IMR-90 (cell line): Measurements from ENCODE around the gene TK1. TPM values are rescaled to one million over a fixed set of nuclear protein-coding genes. Genes with fewer than 3 reads are reported as not detected.

Experiments used
- ATAC-seq: fragments of 200-7000 bp; cut with Tn5 transposase; 2 replicates; pipeline ENCODE4 v1.9.1; 2020; ENCODE audit warnings: low read depth, mild to moderate bottlenecking, moderate library complexity
- BruUV-seq: library from RNA; stranded (reverse); fragments of 400-500 nt; replicated peaks from 2 replicates; lab custom pipeline; 2021; lab: Mats Ljungman, UMichigan
- CTCF ChIA-PET: fragments of 300-600 bp; formaldehyde crosslinking; extraction: SDS; loops from one replicate; lab custom pipeline; 2021; ENCODE audit warnings: antibody characterized with exemption; lab: Yijun Ruan, JAX
- POLR2A ChIA-PET: fragments of 300-600 bp; sonication (Branson Sonifier 250); formaldehyde crosslinking; loops from one replicate; lab custom pipeline; 2022; ENCODE audit warnings: antibody characterized with exemption; ENCODE audit not compliant: unreplicated experiment; lab: Charles Lee
- DNase-seq: peaks from one replicate; pipeline ENCODE4 v3.0.0; 2013
- H2AFZ ChIP-seq: replicated peaks from 2 replicates; pipeline ENCODE3; 2013; ENCODE audit warnings: low read length, mild to moderate bottlenecking; ENCODE audit not compliant: poor library complexity
- H2AK5ac ChIP-seq: 2 replicates; pipeline ENCODE4 v1.6.1; 2013; ENCODE audit warnings: low read depth, low read length, inconsistent platforms
- H2AK9ac ChIP-seq: replicated peaks from 2 replicates; pipeline ENCODE3; 2013; ENCODE audit warnings: mild to moderate bottlenecking, low read depth, low read length, moderate library complexity; ENCODE audit not compliant: poor library complexity
- H2BK120ac ChIP-seq: 2 replicates; pipeline ENCODE4 v1.6.1; 2013; ENCODE audit warnings: low read depth, low read length, inconsistent platforms
- H2BK15ac ChIP-seq: 3 replicates; pipeline ENCODE4 v1.6.1; 2013; ENCODE audit warnings: low read depth, low read length, inconsistent platforms
- H2BK20ac ChIP-seq: 2 replicates; pipeline ENCODE4 v1.6.1; 2013; ENCODE audit warnings: low read depth, mild to moderate bottlenecking, inconsistent platforms, low read length, moderate library complexity
- H2BK5ac ChIP-seq: 2 replicates; pipeline ENCODE4 v1.6.1; 2013; ENCODE audit warnings: mild to moderate bottlenecking, low read depth, low read length, inconsistent platforms; ENCODE audit not compliant: poor library complexity, severe bottlenecking
- H3K14ac ChIP-seq: replicated peaks from 2 replicates; pipeline ENCODE4 v1.6.1; 2013; ENCODE audit warnings: low read depth, low read length, inconsistent platforms
- H3K18ac ChIP-seq: 2 replicates; pipeline ENCODE4 v1.6.1; 2013; ENCODE audit warnings: low read depth, low read length, control low read depth
- H3K23ac ChIP-seq: 2 replicates; pipeline ENCODE4 v1.6.1; 2013; ENCODE audit warnings: low read depth, low read length, inconsistent platforms
- H3K27ac ChIP-seq: 2 replicates; pipeline ENCODE4 v1.5.1; 2013; ENCODE audit warnings: mild to moderate bottlenecking, control low read depth, low read length; ENCODE audit not compliant: insufficient read depth
- H3K27me3 ChIP-seq: 2 replicates; pipeline ENCODE4 v1.6.1; 2013; ENCODE audit warnings: low read length; ENCODE audit not compliant: control insufficient read depth, insufficient read depth
- H3K36me3 ChIP-seq: 2 replicates; pipeline ENCODE4 v1.6.1; 2013; ENCODE audit warnings: low read length, mixed read lengths; ENCODE audit not compliant: control insufficient read depth, insufficient read depth
- H3K4ac ChIP-seq: 2 replicates; pipeline ENCODE4 v1.6.1; 2013; ENCODE audit warnings: low read depth, low read length, inconsistent platforms
- H3K4me1 ChIP-seq: 2 replicates; pipeline ENCODE4 v1.6.1; 2013; ENCODE audit warnings: low read length, mixed read lengths; ENCODE audit not compliant: control insufficient read depth, insufficient read depth
- H3K4me2 ChIP-seq: 2 replicates; pipeline ENCODE4 v1.6.1; 2013; ENCODE audit warnings: low read depth, mild to moderate bottlenecking, control low read depth, low read length, moderate library complexity
- H3K4me3 ChIP-seq: 2 replicates; pipeline ENCODE4 v1.5.1; 2013; ENCODE audit warnings: low read depth, mild to moderate bottlenecking, control low read depth, low read length, moderate library complexity; ENCODE audit not compliant: insufficient read depth
- H3K56ac ChIP-seq: 2 replicates; pipeline ENCODE4 v1.6.1; 2013; ENCODE audit warnings: low read length, inconsistent platforms; ENCODE audit not compliant: insufficient read depth; ENCODE audit errors: extremely low read depth
- H3K79me1 ChIP-seq, 2 experiments: 2 replicates each; pipeline ENCODE4 v1.6.1; 2013; ENCODE audit warnings: low read length in 2 of 2, inconsistent platforms in 1 of 2, low read depth in 1 of 2
- H3K9ac ChIP-seq: 2 replicates; pipeline ENCODE4 v1.6.1; 2013; ENCODE audit warnings: low read depth, low read length, control low read depth
- H3K9me1 ChIP-seq: 2 replicates; pipeline ENCODE4 v1.6.1; 2013; ENCODE audit warnings: low read length, inconsistent platforms; ENCODE audit not compliant: insufficient read depth
- H3K9me3 ChIP-seq: 2 replicates; pipeline ENCODE4 v1.6.1; 2013; ENCODE audit warnings: low read length; ENCODE audit not compliant: control insufficient read depth, insufficient read depth
- H4K20me1 ChIP-seq: 2 replicates; pipeline ENCODE4 v1.6.1; 2013; ENCODE audit warnings: low read length, inconsistent platforms; ENCODE audit not compliant: insufficient read depth
- H4K5ac ChIP-seq: 2 replicates; pipeline ENCODE4 v1.6.1; 2013; ENCODE audit warnings: mild to moderate bottlenecking, low read depth, low read length, control low read depth
- H4K8ac ChIP-seq, 2 experiments: 2 replicates each; pipeline ENCODE4 v1.6.1; 2013; ENCODE audit warnings: low read depth in 2 of 2, low read length in 2 of 2, control low read depth in 1 of 2, inconsistent platforms in 1 of 2
- H4K91ac ChIP-seq: 2 replicates; pipeline ENCODE4 v1.6.1; 2013; ENCODE audit warnings: low read depth, low read length, inconsistent platforms; ENCODE audit not compliant: insufficient read depth
- BHLHE40 ChIP-seq: fragments of 150-350 bp; IDR thresholded peaks from 2 replicates; pipeline ENCODE4 v1.6.1; 2016; ENCODE audit warnings: mild to moderate bottlenecking, low read depth, low read length
- CTCF ChIP-seq: conservative IDR thresholded peaks from 2 replicates; pipeline ENCODE4 v1.5.1; 2012; ENCODE audit warnings: mild to moderate bottlenecking, low read depth, low read length, improper control_type of control experiment
- ELK1 ChIP-seq: fragments of 150-350 bp; IDR thresholded peaks from 2 replicates; pipeline ENCODE4 v1.6.1; 2016; ENCODE audit warnings: low read depth, mild to moderate bottlenecking, low read length, moderate library complexity, borderline replicate concordance
- FOS ChIP-seq: fragments of 150-350 bp; IDR thresholded peaks from 2 replicates; pipeline ENCODE4 v1.6.1; 2016; ENCODE audit warnings: low read depth, low read length
- NFE2L2 ChIP-seq: fragments of 150-350 bp; IDR thresholded peaks from 2 replicates; pipeline ENCODE4 v1.6.1; 2016; ENCODE audit warnings: low read depth, mild to moderate bottlenecking, low read length
- POLR2A ChIP-seq: IDR thresholded peaks from 2 replicates; pipeline ENCODE4 v1.6.1; 2012; ENCODE audit warnings: mild to moderate bottlenecking, low read depth, low read length
- RAD21 ChIP-seq: IDR thresholded peaks from 2 replicates; pipeline ENCODE4 v1.6.1; 2012; ENCODE audit warnings: low read length, improper control_type of control experiment
- SMC3 ChIP-seq: fragments of 150-350 bp; IDR thresholded peaks from 2 replicates; pipeline ENCODE4 v1.6.1; 2016; ENCODE audit warnings: low read depth, mild to moderate bottlenecking, antibody characterized with exemption, low read length, moderate library complexity
- USF2 ChIP-seq: fragments of 150-350 bp; IDR thresholded peaks from 2 replicates; pipeline ENCODE4 v1.6.1; 2017; ENCODE audit warnings: mild to moderate bottlenecking, antibody characterized with exemption, low read length, low read depth
- WGBS, 2 experiments: methylation state at CpG; one replicate each; pipeline versions ENCODE4 v1.1.5 to v1.1.7; 2013; ENCODE audit warnings: missing lambda C conversion rate in 2 of 2; ENCODE audit not compliant: insufficient read length in 1 of 2; ENCODE audit errors: extremely low coverage in 2 of 2; 5-methylcytosine and 5-hydroxymethylcytosine counted together
- dilution Hi-C: fragments of 300-500 bp; cut with HindIII; formaldehyde crosslinking; loops from one replicate; pipeline ENCODE4 v1.14.3; 2018; ENCODE audit warnings: low sequenced_read_pairs; ENCODE audit not compliant: unreplicated experiment
- in situ Hi-C: fragments of 300-500 bp; cut with MboI; formaldehyde crosslinking; loops from 3 replicates; pipeline ENCODE4 v1.14.3; 2019; ENCODE audit warnings: low sequenced_read_pairs, inconsistent platforms, mixed read lengths
- intact Hi-C: fragments of 100-400 bp; cut with micrococcal nuclease; formaldehyde crosslinking; loops from 2 replicates; pipeline ENCODE4 v1.10.0; 2022
- polyA plus RNA-seq, 3 experiments: library from polyadenylated mRNA; depleted of rRNA; stranded (reverse); fragments of >200 nt; gene quantifications; 2 replicates each; pipeline ENCODE4 v1.2.3, GENCODE V29; 2012; ENCODE audit warnings: low replicate concordance in 1 of 3
- total RNA-seq: library from RNA; depleted of rRNA; stranded (reverse); fragments of >200 nt; gene quantifications from 2 replicates; pipeline ENCODE4 v1.2.3, GENCODE V29; 2012

The TK1 gene
- total and polyA plus RNA-seq, 2 of the 4 experiments (the other 2 are of a cell fraction): 150 to 219 TPM

GRCh38 chr17:78133179-78133951 is 53.5 kb downstream of the TK1 start:
- no peak overlapping the region for H3K4ac ChIP-seq
- no peak overlapping the region for H3K4me3 ChIP-seq
- in situ Hi-C loops: no loop called here
- no peak overlapping the region for H2AK5ac ChIP-seq
- H3K9ac ChIP-seq: no peak overlapping the region
- H4K20me1 ChIP-seq: no peaks in the 10 kb centered on the region; the same call in 1 of the 2 replicates
- H3K9me1 ChIP-seq: no peaks in the 10 kb centered on the region
- H3K4me2 ChIP-seq: no peak overlapping the region
- DNase-seq (no peak), ATAC-seq (no peak)
- H3K56ac ChIP-seq: no peak overlapping the region
- no peaks in the 10 kb centered on the region for H3K36me3 ChIP-seq
- no peak overlapping the region for H3K14ac ChIP-seq
- no peak overlapping the region for H4K5ac ChIP-seq
- POLR2A ChIA-PET: no interaction called here
- H3K18ac ChIP-seq: no peak overlapping the region
- peaks cover 69% of the 10 kb centered on the region for H3K27me3 ChIP-seq
- H2AFZ ChIP-seq: no peak overlapping the region
- no peak overlapping the region for H2AK9ac ChIP-seq
- H2BK5ac ChIP-seq: no peak overlapping the region
- CTCF ChIA-PET: no interaction called here
- H3K4me1 ChIP-seq: peaks cover 1% of the 10 kb centered on the region; the same call in 1 of the 2 replicates
- H3K23ac ChIP-seq: no peak overlapping the region
- H2BK15ac ChIP-seq: no peak overlapping the region
- no peak overlapping the region for H4K8ac ChIP-seq
- no peaks in the 10 kb centered on the region for H3K9me3 ChIP-seq
- TF ChIP-seq RAD21 (no peak), SMC3 (no peak), ELK1 (no peak), NFE2L2 (no peak), BHLHE40 (no peak), USF2 (no peak), FOS (no peak), CTCF (no peak), POLR2A (no peak)
- H2BK20ac ChIP-seq: no peak overlapping the region
- no peaks in the 10 kb centered on the region for H3K79me1 ChIP-seq
- no TSS peak for BruUV-seq
- intact Hi-C loops: no loop called here
- 86% methylated on average over 5 of the region's 30 CpGs; no CpG with 5 or more reads in 1 of the 2 experiments for WGBS, 2 experiments
- no peak overlapping the region for H3K27ac ChIP-seq
- dilution Hi-C loops: no loop called here
- no peak overlapping the region for H4K91ac ChIP-seq
- no peak overlapping the region for H2BK120ac ChIP-seq
